Upper lobe of left lung (tissue), 6 donors: ENCODE results near the gene PRICKLE2. TPM values are rescaled to one million over a fixed set of nuclear protein-coding genes. Genes with fewer than 3 reads are reported as not detected.

Experiments
- ATAC-seq, 2 donors: fragments of 200-7000 bp; cut with Tn5 transposase; one replicate each; pipeline ENCODE4 v1.9.1; 2022; ENCODE audit warnings: mild to moderate bottlenecking in 2 of 2, moderate library complexity in 2 of 2; ENCODE audit not compliant: low FRiP score in 2 of 2
- DNase-seq, 2 donors: peaks; one replicate each; pipeline ENCODE4 v3.0.0-alpha.2; 2019 to 2020
- H3K27ac ChIP-seq, 4 donors: fragments of 200-600 bp; sonication (generic); one replicate each; pipeline ENCODE4 v1.5.1; 2016 to 2019
- H3K27me3 ChIP-seq, 4 donors: fragments of 200-600 bp; sonication (generic); one replicate each; pipeline ENCODE4 v1.5.1; 2017 to 2019
- H3K36me3 ChIP-seq, 4 donors: fragments of 200-600 bp; sonication (generic); one replicate each; pipeline ENCODE4 v1.5.1; 2016 to 2019
- H3K4me1 ChIP-seq, 4 donors: fragments of 200-600 bp; sonication (generic); one replicate each; pipeline ENCODE4 v1.5.1; 2018 to 2019
- H3K4me3 ChIP-seq, 4 donors: fragments of 200-600 bp; sonication (generic); one replicate each; pipeline ENCODE4 v1.5.1; 2017 to 2019; ENCODE audit warnings: mild to moderate bottlenecking in 2 of 4, moderate library complexity in 1 of 4
- H3K9me3 ChIP-seq, 4 donors: fragments of 200-600 bp; sonication (generic); one replicate each; pipeline ENCODE4 v1.5.1; 2018 to 2019
- EP300 ChIP-seq, 4 donors: sonication (generic); formaldehyde crosslinking; IDR thresholded peaks; one replicate each; pipeline ENCODE4 v1.5.1; 2017; ENCODE audit warnings: antibody characterized with exemption in 4 of 4, control low read depth in 2 of 4
- POLR2A ChIP-seq, 4 donors: fragments of 450-650 bp; IDR thresholded peaks; one replicate each; pipeline ENCODE4 v1.5.1; 2016 to 2017; ENCODE audit warnings: antibody characterized with exemption in 4 of 4, mild to moderate bottlenecking in 2 of 4
- POLR2AphosphoS5 ChIP-seq, 2 donors: sonication (generic); formaldehyde crosslinking; IDR thresholded peaks; one replicate each; pipeline ENCODE4 v1.5.1; 2017; ENCODE audit warnings: antibody characterized with exemption in 2 of 2
- WGBS, 2 donors: methylation state at CpG; one replicate each; pipeline ENCODE4 v1.1.5; 2017 to 2018; 5-methylcytosine and 5-hydroxymethylcytosine counted together
- total RNA-seq, 6 donors: library from RNA; depleted of rRNA in 4 of 6; stranded (reverse); fragments of >200 nt in 4 of 6; gene quantifications; one replicate each; pipeline versions ENCODE4 v1.1.0 to v1.2.1, GENCODE V29; 2016 to 2021
- TF ChIP-seq, protein P1 (sequence below), 6 experiments: fragments of 450-650 bp in 4 of 6; fragments of 200-600 bp in 2 of 6; sonication (generic) in 2 of 6; IDR thresholded peaks; one replicate each; pipeline ENCODE4 v1.5.1; 2016 to 2019; ENCODE audit warnings: antibody characterized with exemption in 6 of 6
- donor health status: DM: no; HTN: no; CAD: no; lungs with moderate emphysema.
- donor health status: DM: no; HTN: yes; CAD: no; lungs with severe emphysema.

PRICKLE2 gene
- total RNA-seq, 6 donors from 2014 or later = 28.3 to 68.9 (median 36.3) TPM

- ATAC-seq = no peak
- 91 to 92% methylated on average over 3 of the region's 3 CpGs for WGBS, 2 donors
- Histone ChIP-seq H3K4me1 (peaks cover 4 to 22% (median 15%) of the 10 kb centered on the region in 4 donors), H3K27ac (no peak overlapping the region), H3K9me3 (no peaks in the 10 kb centered on the region), H3K4me3 (no peak overlapping the region), H3K27me3 (no peaks in the 10 kb centered on the region), H3K36me3 (no peaks in the 10 kb centered on the region)
- DNase-seq = no peak
- TF ChIP-seq, protein P1, sequence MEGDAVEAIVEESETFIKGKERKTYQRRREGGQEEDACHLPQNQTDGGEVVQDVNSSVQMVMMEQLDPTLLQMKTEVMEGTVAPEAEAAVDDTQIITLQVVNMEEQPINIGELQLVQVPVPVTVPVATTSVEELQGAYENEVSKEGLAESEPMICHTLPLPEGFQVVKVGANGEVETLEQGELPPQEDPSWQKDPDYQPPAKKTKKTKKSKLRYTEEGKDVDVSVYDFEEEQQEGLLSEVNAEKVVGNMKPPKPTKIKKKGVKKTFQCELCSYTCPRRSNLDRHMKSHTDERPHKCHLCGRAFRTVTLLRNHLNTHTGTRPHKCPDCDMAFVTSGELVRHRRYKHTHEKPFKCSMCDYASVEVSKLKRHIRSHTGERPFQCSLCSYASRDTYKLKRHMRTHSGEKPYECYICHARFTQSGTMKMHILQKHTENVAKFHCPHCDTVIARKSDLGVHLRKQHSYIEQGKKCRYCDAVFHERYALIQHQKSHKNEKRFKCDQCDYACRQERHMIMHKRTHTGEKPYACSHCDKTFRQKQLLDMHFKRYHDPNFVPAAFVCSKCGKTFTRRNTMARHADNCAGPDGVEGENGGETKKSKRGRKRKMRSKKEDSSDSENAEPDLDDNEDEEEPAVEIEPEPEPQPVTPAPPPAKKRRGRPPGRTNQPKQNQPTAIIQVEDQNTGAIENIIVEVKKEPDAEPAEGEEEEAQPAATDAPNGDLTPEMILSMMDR (IDR thresholded peaks at IDR 0.05) = no peak
- TF ChIP-seq EP300 (IDR thresholded peaks at IDR 0.05) = no peak
- no peak for TF ChIP-seq POLR2A (IDR thresholded peaks at IDR 0.05)
- TF ChIP-seq POLR2AphosphoS5 (IDR thresholded peaks at IDR 0.05) = no peak
Measured at GRCh38 chr3:64270866-64271260, 45.6 kb upstream of the PRICKLE2 start.

- no peak overlapping the region for H3K4me3 ChIP-seq
- H3K4me1 ChIP-seq = peaks cover 4 to 22% (median 17%) of the 10 kb centered on the region in 4 donors
- peak overlapping the region in 1 of 4 donors; percentile 17 for H3K27ac ChIP-seq
- TF ChIP-seq POLR2AphosphoS5 (IDR thresholded peaks at IDR 0.05) = no peak
- TF ChIP-seq, protein P1 (IDR thresholded peaks at IDR 0.05) = no peak
- no peak for TF ChIP-seq EP300 (IDR thresholded peaks at IDR 0.05)
- TF ChIP-seq POLR2A (IDR thresholded peaks at IDR 0.05) = no peak
- DNase-seq (no peak), ATAC-seq (no peak)
- H3K36me3 ChIP-seq = no peaks in the 10 kb centered on the region
- no peaks in the 10 kb centered on the region for H3K9me3 ChIP-seq
- 67 to 70% methylated on average over 2 of the region's 2 CpGs for WGBS, 2 donors
- no peaks in the 10 kb centered on the region for H3K27me3 ChIP-seq
Measured at GRCh38 chr3:64270142-64270865, 45.0 kb upstream of the PRICKLE2 start.

DNA sequence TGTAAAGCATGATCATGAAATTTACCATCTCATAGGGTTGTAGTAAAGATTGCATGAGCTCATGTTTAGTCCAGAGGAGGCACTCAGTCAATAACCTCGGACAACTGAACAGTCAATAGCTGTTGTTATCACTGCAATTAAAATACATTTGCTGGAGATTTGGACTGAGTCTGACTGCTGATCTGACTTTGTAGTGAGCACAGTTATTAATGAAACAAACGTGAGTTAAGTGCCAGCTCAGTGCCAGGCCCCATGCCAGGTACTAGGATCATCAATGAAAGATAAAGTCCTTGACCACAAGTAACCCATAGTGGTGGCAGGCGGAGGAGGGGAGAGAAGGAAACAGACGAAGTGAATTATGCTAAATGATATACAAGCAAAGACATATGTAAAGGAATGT, 43.7 kb upstream of the PRICKLE2 start:
- 55 to 66% methylated on average over 4 of the region's 4 CpGs for WGBS, 2 donors
- TF ChIP-seq, protein P1 (IDR thresholded peaks at IDR 0.05) = no peak
- TF ChIP-seq EP300 (IDR thresholded peaks at IDR 0.05) (no peak), POLR2A (IDR thresholded peaks at IDR 0.05) (no peak), POLR2AphosphoS5 (IDR thresholded peaks at IDR 0.05) (no peak)
- ATAC-seq = no peak
- Histone ChIP-seq H3K27ac (peak overlapping the region in 1 of 4 donors; percentile 93), H3K4me3 (no peak overlapping the region), H3K27me3 (no peaks in the 10 kb centered on the region), H3K4me1 (peaks cover 9 to 35% (median 25%) of the 10 kb centered on the region in 4 donors), H3K36me3 (no peaks in the 10 kb centered on the region), H3K9me3 (no peaks in the 10 kb centered on the region)
- no peak for DNase-seq

DNA sequence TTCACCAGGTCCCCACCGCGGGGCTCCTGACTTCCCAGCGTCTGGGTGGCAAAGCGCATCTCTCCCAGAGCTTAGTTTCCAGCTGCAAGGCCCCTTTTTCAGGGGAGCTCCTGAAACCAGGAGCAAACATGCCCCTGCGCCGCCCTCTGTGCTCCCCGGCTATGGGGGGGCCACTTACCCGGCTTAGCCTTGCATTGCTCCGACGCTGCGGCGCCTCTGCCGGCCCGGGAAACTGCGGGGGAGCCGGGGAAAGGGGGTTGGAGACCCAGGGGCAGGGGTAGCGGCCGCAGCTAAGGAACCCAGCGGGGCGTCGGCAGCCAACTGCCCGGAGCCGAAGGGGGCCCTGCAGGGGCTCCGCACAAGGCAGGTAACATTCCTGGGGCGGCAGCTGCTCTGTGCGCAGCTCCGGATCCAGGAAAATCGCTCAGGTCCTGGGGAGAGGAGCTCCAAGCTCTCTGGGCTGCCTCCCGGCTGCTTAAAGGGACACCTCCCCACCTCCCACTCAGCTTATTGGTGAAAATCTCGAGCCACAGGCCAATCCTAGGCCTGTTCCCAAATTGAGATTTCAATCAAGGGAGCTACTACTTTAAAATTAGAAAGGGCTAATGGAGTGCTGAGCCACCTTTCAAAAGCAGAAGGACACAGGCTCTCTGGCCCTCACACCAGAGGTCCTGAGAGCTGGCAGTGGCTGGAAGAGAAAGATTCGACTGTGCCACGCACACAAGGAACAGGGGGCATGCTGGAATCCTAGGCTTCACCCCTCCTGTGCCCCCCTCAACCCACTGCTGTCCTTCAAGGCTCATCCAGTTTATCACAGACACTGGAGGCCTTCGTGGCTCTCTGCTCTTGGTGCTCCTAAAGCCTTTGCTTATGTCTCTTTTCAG, 42.7 kb upstream of the PRICKLE2 start:
- WGBS, 2 donors = 14 to 22% methylated on average over 7 to 32 of the region's 33 CpGs
- peak; percentile 79 to 85 for ATAC-seq
- Histone ChIP-seq H3K4me1 (peaks cover 13 to 44% (median 33%) of the 10 kb centered on the region in 4 donors), H3K36me3 (no peaks in the 10 kb centered on the region), H3K4me3 (peak overlapping the region; percentile 59 to 67 (median 62)), H3K27ac (peak overlapping the region; percentile 82 to 93 (median 88)), H3K9me3 (no peaks in the 10 kb centered on the region), H3K27me3 (no peaks in the 10 kb centered on the region)
- peak; percentile 58 to 87 for DNase-seq
- no peak for TF ChIP-seq EP300 (IDR thresholded peaks at IDR 0.05)
- TF ChIP-seq, protein P1 (IDR thresholded peaks at IDR 0.05) = no peak
- TF ChIP-seq POLR2AphosphoS5 (IDR thresholded peaks at IDR 0.05) = peak in 1 of 2 donors; percentile 76
- TF ChIP-seq POLR2A (IDR thresholded peaks at IDR 0.05) = peak in 1 of 4 donors; percentile 59
